WERI-Rb-1 (cell line): ENCODE measurements around the gene THAP8.

Experiments
- DNase-seq: peaks from one replicate; pipeline ENCODE4 v3.0.0-alpha.2; 2020
- H3K27ac ChIP-seq: fragments of 250-450 bp; sonication (Bioruptor Pico); 2 replicates; pipeline ENCODE4 v1.5.1; 2020; ENCODE audit warnings: mild to moderate bottlenecking, moderate library complexity
- H3K27me3 ChIP-seq: fragments of 250-450 bp; sonication (Bioruptor Pico); 2 replicates; pipeline ENCODE4 v1.5.1; 2021; ENCODE audit warnings: mild to moderate bottlenecking, low read depth, moderate library complexity; ENCODE audit not compliant: insufficient read depth, severe bottlenecking
- H3K36me3 ChIP-seq: fragments of 250-450 bp; sonication (Bioruptor Pico); 2 replicates; pipeline ENCODE4 v1.5.1; 2020; ENCODE audit warnings: mild to moderate bottlenecking, moderate library complexity
- H3K4me3 ChIP-seq: 2 replicates; pipeline ENCODE4 v1.5.1; 2011; ENCODE audit warnings: low read depth, mild to moderate bottlenecking, control low read depth, low read length
- H3K9me3 ChIP-seq: fragments of 250-450 bp; sonication (Bioruptor Pico); 2 replicates; pipeline ENCODE4 v1.5.1; 2021; ENCODE audit warnings: mild to moderate bottlenecking, moderate library complexity; ENCODE audit not compliant: severe bottlenecking
- TF ChIP-seq, protein P1 (sequence below): IDR thresholded peaks from 2 replicates; pipeline ENCODE4 v1.5.1; 2011; ENCODE audit warnings: low read depth, mild to moderate bottlenecking, control low read depth, inconsistent platforms, low read length

Gene THAP8

DNA sequence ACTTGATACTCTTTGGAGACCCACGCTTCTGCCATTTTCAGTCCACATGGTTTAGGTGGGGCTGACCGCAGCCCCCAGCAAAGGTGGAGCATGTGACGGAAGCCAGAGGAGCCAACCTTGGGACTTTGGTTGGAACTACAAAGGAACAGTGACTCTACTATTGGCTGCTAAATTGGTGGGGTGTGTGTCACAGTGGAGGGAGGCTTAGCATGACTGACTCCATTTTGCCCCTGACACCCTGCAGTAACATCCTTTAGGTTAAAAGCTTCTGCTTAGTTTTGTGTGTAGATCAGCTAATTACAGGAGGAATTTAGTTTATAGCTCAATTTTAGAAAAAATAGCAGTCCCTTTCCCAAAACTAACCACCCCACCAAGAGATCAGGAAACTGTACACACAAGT, 52.5 kb downstream of the THAP8 start:
- no peaks in the 10 kb centered on the region for H3K9me3 ChIP-seq
- no peak for DNase-seq
- H3K27ac ChIP-seq = no peak overlapping the region
- TF ChIP-seq, protein P1, sequence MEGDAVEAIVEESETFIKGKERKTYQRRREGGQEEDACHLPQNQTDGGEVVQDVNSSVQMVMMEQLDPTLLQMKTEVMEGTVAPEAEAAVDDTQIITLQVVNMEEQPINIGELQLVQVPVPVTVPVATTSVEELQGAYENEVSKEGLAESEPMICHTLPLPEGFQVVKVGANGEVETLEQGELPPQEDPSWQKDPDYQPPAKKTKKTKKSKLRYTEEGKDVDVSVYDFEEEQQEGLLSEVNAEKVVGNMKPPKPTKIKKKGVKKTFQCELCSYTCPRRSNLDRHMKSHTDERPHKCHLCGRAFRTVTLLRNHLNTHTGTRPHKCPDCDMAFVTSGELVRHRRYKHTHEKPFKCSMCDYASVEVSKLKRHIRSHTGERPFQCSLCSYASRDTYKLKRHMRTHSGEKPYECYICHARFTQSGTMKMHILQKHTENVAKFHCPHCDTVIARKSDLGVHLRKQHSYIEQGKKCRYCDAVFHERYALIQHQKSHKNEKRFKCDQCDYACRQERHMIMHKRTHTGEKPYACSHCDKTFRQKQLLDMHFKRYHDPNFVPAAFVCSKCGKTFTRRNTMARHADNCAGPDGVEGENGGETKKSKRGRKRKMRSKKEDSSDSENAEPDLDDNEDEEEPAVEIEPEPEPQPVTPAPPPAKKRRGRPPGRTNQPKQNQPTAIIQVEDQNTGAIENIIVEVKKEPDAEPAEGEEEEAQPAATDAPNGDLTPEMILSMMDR = no peak
- peaks cover 20% of the 10 kb centered on the region for H3K36me3 ChIP-seq
- H3K4me3 ChIP-seq = no peak overlapping the region
- H3K27me3 ChIP-seq = no peaks in the 10 kb centered on the region

DNA sequence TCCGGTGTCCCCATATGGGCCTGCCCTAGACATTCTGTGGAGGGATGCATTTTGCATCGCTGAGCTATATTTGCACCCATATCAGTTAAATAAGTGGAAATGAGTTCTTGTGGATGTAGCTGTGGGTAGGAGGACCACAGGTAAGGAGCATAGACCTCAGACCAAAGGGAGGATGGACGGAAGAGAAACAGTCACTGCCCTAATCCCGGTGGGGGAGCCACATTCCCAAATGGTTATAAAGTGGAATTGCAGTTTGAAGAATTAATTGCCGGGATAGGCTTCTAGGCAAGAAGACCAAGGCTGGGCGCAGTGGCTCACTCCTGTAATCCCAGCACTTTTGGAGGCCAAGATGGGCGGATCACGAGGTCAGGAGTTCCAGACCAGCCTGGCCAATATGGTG, 57.3 kb downstream of the THAP8 start:
- no peak overlapping the region for H3K4me3 ChIP-seq

DNA sequence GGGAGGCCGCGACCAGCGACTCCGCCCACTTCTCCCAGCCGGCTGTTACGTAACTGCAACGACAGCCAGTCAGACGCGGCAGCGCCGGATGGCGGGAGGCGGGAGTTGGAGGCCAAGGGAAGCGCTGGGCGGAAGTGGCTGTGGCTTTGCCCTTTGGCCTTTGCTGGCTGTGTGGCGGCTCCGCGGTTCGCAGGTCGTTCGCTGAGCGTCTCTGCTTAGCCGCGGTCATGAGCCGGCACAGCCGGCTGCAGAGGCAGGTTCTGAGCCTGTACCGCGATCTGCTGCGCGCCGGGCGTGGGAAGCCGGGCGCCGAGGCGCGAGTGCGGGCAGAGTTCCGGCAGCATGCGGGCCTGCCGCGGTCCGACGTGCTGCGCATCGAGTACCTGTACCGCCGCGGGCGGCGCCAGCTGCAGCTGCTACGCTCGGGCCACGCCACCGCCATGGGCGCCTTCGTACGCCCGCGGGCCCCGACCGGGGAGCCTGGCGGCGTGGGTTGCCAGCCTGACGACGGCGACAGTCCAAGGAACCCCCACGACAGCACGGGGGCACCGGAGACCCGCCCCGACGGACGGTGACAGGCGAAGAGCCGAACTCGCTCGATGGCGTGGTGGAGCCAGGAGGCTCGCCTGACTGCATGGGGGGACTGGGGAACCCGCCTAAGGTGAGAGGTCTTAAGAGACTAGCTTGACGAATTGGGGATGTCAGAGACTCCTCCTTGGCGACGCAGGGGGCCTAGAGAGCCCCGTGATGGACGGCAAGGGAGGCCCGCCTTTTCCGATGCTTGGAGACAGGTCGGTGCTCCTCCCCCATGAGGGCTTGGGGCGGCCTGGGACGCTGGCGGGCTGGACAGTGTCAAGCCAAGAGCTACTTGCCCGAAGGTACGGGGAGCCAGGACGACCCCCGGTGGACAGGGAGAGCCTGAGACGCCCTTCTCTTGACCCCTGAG, 58.8 kb downstream of the THAP8 start, which contains the start of gene SDHAF1:
Gene SDHAF1, plus strand, starts transcription at position 141 of the 946 bp plus-strand sequence. Its CDS starts 87 bp downstream, at position 228.
- Histone ChIP-seq H3K9me3 (no peaks in the 10 kb centered on the region), H3K27ac (peak within 1 kb of the TSS; percentile 83)
- peak; percentile 96 for DNase-seq

More for the DNA sequence above, 57.3 kb downstream of the THAP8 start:
- TF ChIP-seq, protein P1 = no peak
- H3K27ac ChIP-seq = no peak overlapping the region
- DNase-seq = no peak
- no peaks in the 10 kb centered on the region for H3K9me3 ChIP-seq
- peaks cover 20% of the 10 kb centered on the region for H3K36me3 ChIP-seq
- H3K27me3 ChIP-seq = no peaks in the 10 kb centered on the region

DNA sequence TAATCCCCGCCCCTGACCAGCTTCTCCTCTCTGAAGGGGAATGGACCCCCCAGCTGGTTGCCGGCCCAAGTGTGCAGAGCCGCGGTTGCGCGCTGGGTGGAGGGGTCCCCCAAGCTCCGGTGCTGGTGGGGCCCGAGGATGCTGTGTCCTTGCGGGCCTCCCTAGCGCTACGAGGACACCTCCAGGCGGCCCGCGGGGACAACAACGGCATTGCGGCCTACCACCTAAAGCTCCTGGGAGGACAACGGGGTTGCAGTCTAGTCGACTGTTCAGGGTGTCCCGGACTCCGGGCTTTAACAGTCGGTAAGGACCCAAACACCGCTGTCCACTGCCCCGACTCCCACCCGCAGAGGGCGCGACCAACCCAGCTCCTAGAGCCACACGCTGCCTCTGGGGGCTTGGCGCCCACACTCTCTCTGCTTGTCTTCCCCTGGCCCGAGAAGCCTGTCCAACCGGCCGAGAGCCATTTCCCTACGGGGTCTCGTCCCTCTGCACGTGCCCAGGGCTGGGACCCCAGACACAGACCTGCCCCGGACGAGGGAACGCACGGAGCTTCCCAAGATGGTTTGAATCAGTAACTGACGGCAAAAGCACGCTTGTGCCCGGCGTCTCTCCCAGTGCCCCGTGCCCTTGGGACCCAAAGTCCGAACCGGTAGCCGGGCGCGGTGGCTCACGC, 60.0 kb downstream of the THAP8 start:
- peak overlapping the region; percentile 83; the same call in 1 of the 2 replicates for H3K27ac ChIP-seq
- no peaks in the 10 kb centered on the region for H3K9me3 ChIP-seq
- H3K27me3 ChIP-seq = no peaks in the 10 kb centered on the region
- no peak for DNase-seq
- no peak overlapping the region for H3K4me3 ChIP-seq
- TF ChIP-seq, protein P1 = peak; percentile 29; the same call in 1 of the 2 replicates
- H3K36me3 ChIP-seq = peaks cover 20% of the 10 kb centered on the region

More for the DNA sequence above, 58.8 kb downstream of the THAP8 start, which contains the start of gene SDHAF1:
- TF ChIP-seq, protein P1 = no peak
- Histone ChIP-seq H3K36me3 (peaks cover 20% of the 10 kb centered on the region), H3K27me3 (no peaks in the 10 kb centered on the region), H3K4me3 (peak within 1 kb of the TSS; percentile 54)

DNA sequence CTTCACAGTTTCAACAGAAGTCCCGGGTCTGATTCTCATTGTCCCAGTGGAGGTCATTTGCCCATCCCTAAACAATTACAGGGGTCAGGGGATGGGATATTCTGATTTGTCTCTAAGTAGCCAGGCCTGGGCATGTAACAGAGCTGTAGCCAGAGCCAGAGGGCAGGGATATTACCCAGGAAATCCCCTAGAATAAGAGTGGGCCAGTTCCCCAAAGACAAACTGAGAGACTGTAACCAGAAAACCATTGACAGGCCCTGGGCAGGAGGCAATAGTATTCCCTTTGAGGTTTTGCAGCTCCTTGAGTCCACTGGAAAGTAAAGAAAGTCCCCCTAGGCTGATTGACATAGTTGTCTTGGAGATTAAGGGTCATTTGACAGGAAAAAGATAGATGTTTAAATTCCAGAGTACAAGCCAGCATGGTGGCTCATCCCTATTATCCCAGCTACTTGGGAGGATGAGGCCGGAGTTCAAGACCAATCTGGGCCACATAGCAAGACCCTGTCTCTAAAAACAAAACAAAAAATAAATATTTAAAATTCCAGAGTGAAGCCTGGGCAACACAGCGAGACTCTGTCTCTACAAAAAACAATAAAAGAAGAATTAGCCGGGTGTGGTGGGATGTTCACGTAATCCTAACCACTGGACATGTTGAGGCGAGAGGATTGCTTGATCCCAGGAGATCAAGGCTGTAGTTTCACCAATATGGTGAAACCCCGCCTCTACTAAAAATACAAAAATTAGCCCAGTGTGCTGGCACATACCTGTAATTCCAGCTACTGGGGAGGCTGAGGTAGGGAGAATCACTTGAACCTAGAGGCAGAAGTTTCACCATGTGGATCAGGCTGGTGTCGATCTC, 60.9 kb downstream of the THAP8 start:
- TF ChIP-seq, protein P1 = no peak
- H3K4me3 ChIP-seq = no peak overlapping the region
- H3K27ac ChIP-seq = no peak overlapping the region
- no peaks in the 10 kb centered on the region for H3K27me3 ChIP-seq
- H3K36me3 ChIP-seq = peaks cover 13% of the 10 kb centered on the region
- no peak for DNase-seq
- no peaks in the 10 kb centered on the region for H3K9me3 ChIP-seq
